CD4-positive, alpha-beta T cell (primary cell): ENCODE data around the gene SHCBP1L. TPM values are rescaled to one million over a fixed set of nuclear protein-coding genes. Genes with fewer than 3 reads are reported as not detected.

ENCODE experiments used
- ATAC-seq: fragments of 200-7000 bp; cut with Tn5 transposase; one replicate; pipeline ENCODE4 v1.10.0; 2022; ENCODE audit warnings: mild to moderate bottlenecking; ENCODE audit not compliant: poor library complexity
- CTCF ChIA-PET: fragments of 350-600 bp; sonication (Branson Sonifier 250); formaldehyde crosslinking; loops from one replicate; lab custom pipeline; 2021; ENCODE audit warnings: antibody characterized with exemption, inconsistent platforms; lab: Charles Lee
- POLR2A ChIA-PET: fragments of 350-600 bp; sonication (Branson Sonifier 250); formaldehyde crosslinking; loops from one replicate; lab custom pipeline; 2021; ENCODE audit warnings: antibody characterized with exemption, inconsistent platforms; lab: Charles Lee
- DNase-seq, 14 experiments: peaks; one replicate each; pipeline ENCODE4 v3.0.0-alpha.2; 2013 to 2020; ENCODE audit warnings: mixed read lengths in 2 of 14
- H3K27ac ChIP-seq, 2 donors: one replicate each; pipeline versions ENCODE4 v1.5.1 to v1.7.0; 2013; ENCODE audit warnings: low read length in 2 of 2, low read depth in 1 of 2, mild to moderate bottlenecking in 1 of 2
- H3K27me3 ChIP-seq, 2 experiments: 1 replicate in 1 of 2; 2 replicates in 1 of 2; pipeline versions ENCODE4 v1.6.1 to v1.7.0; 2013; ENCODE audit warnings: low read length in 2 of 2, control low read depth in 1 of 2, mild to moderate bottlenecking in 1 of 2, moderate library complexity in 1 of 2; ENCODE audit not compliant: insufficient read depth in 2 of 2, control insufficient read depth in 1 of 2
- H3K36me3 ChIP-seq: one replicate; pipeline ENCODE4 v1.6.1; 2013; ENCODE audit warnings: low read length, control low read depth; ENCODE audit not compliant: insufficient read depth
- H3K4me1 ChIP-seq: one replicate; pipeline ENCODE4 v1.6.1; 2013; ENCODE audit warnings: low read length, control low read depth; ENCODE audit not compliant: insufficient read depth
- H3K4me3 ChIP-seq: one replicate; pipeline ENCODE4 v1.5.1; 2013; ENCODE audit warnings: mild to moderate bottlenecking, low read length, moderate library complexity
- H3K9me3 ChIP-seq, 2 experiments: 1 replicate in 1 of 2; 2 replicates in 1 of 2; pipeline versions ENCODE4 v1.6.1 to v1.7.0; 2013; ENCODE audit warnings: low read length in 2 of 2, mild to moderate bottlenecking in 2 of 2, control low read depth in 1 of 2, moderate library complexity in 1 of 2; ENCODE audit not compliant: control insufficient read depth in 1 of 2, insufficient read depth in 1 of 2
- H3K27ac Mint-ChIP-seq: one replicate; pipeline ENCODE4 v1.8.0; 2020; ENCODE audit warnings: mixed read lengths
- H3K27me3 Mint-ChIP-seq: one replicate; pipeline ENCODE4 v1.8.0; 2021; ENCODE audit warnings: mixed read lengths
- H3K36me3 Mint-ChIP-seq: one replicate; pipeline ENCODE4 v1.8.0; 2021; ENCODE audit warnings: low read depth, mixed read lengths
- H3K4me1 Mint-ChIP-seq: one replicate; pipeline ENCODE4 v1.8.0; 2021; ENCODE audit warnings: low read depth, mixed read lengths
- H3K4me3 Mint-ChIP-seq: one replicate; pipeline ENCODE4 v1.8.0; 2020; ENCODE audit warnings: mild to moderate bottlenecking, mixed read lengths
- H3K9me3 Mint-ChIP-seq: one replicate; pipeline ENCODE4 v1.8.0; 2020; ENCODE audit warnings: mixed read lengths
- CTCF ChIP-seq: fragments of 200-600 bp; IDR thresholded peaks from one replicate; pipeline ENCODE4 v1.8.0; 2022; ENCODE audit warnings: antibody characterized with exemption, mild to moderate bottlenecking
- intact Hi-C, 2 experiments: fragments of 100-400 bp; cut with DNase I in 1 of 2; cut with micrococcal nuclease in 1 of 2; formaldehyde crosslinking; loops; one replicate each; pipeline versions ENCODE4 v1.15.1 to v1.9.0; 2023 to 2025; cut with DNase I, micrococcal nuclease
- total RNA-seq, 174 experiments: library from RNA in 2 of 174; stranded (reverse) in 2 of 174; gene quantifications; one replicate each; pipeline ENCODE4 v1.2.3 and lab custom pipeline; 2021 to 2026

SHCBP1L gene
- total RNA-seq, 2 experiments from 2014 or later = not detected

GRCh38 chr1:182877331-182877730, 75.6 kb downstream of the SHCBP1L start:
- ChIA-PET CTCF (no interaction called here), POLR2A (no interaction called here)
- H3K4me3 ChIP-seq = no peak overlapping the region
- no peak overlapping the region for H3K27ac Mint-ChIP-seq
- intact Hi-C loops = no loop called here
- H3K4me1 Mint-ChIP-seq = peaks cover 24% of the 10 kb centered on the region
- DNase-seq (no peak), ATAC-seq (no peak)
- TF ChIP-seq CTCF = no peak
- H3K36me3 Mint-ChIP-seq = peaks cover 100% of the 10 kb centered on the region
- H3K36me3 ChIP-seq = peaks cover 100% of the 10 kb centered on the region
- no peak overlapping the region for H3K4me3 Mint-ChIP-seq
- H3K27ac ChIP-seq = no peak overlapping the region
- H3K9me3 ChIP-seq = no peaks in the 10 kb centered on the region
- H3K9me3 Mint-ChIP-seq = no peaks in the 10 kb centered on the region
- H3K27me3 ChIP-seq = no peaks in the 10 kb centered on the region
- H3K27me3 Mint-ChIP-seq = no peaks in the 10 kb centered on the region
- H3K4me1 ChIP-seq = no peaks in the 10 kb centered on the region

DNA sequence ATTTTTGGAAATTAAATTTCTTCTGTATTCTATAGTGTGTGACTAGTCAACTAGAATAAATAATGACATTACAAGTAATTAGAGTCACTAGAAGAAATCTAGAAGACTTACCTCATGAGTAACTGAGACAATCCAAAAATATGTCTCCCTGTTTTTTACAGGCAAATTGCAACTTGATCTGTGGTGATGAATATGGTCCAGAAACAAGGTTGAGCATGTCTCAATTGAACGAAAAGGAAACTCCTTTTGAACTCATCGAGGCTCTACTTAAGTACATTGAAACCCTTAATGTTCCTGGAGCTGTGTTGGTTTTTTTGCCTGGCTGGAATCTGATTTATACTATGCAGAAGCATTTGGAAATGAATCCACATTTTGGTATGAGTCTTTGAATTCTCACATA, 77.1 kb downstream of the SHCBP1L start:
- no peak for TF ChIP-seq CTCF
- Mint-ChIP-seq H3K9me3 (no peaks in the 10 kb centered on the region), H3K27ac (no peak overlapping the region), H3K36me3 (peaks cover 100% of the 10 kb centered on the region), H3K4me3 (no peak overlapping the region), H3K27me3 (no peaks in the 10 kb centered on the region), H3K4me1 (peaks cover 26% of the 10 kb centered on the region)
- peaks cover 100% of the 10 kb centered on the region for H3K36me3 ChIP-seq
- DNase-seq (no peak), ATAC-seq (no peak)
- no peaks in the 10 kb centered on the region for H3K4me1 ChIP-seq
- H3K27me3 ChIP-seq = no peaks in the 10 kb centered on the region
- no peaks in the 10 kb centered on the region for H3K9me3 ChIP-seq
- intact Hi-C loops = no loop called here
- ChIA-PET POLR2A (interaction anchor here (1.3 kb wide), 1 partner anchor 19 kb away, joined by 3 read pairs; no protein-coding TSS in a partner anchor), CTCF (no interaction called here)
- no peak overlapping the region for H3K27ac ChIP-seq
- H3K4me3 ChIP-seq = no peak overlapping the region

DNA sequence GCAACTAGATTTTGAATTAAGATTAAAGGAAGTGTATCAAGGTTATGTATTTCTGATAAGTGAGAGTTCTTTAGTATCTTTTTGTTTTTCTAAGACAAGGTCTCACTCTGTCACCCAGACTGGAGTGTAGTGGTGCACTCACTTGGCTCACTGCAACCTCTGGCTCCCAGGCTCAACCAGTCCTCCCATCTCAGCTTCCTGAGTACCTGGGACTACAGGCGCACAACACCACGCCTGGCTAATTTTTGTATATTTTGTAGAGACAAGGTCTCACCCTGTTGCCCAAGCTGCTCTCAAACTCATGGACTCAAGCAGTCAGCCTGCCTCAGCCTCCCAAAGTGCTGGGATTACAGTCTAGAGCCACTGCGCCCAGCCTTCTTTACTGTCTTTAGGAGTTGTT, 80.1 kb downstream of the SHCBP1L start:
- intact Hi-C loops = no loop called here
- Histone ChIP-seq H3K4me1 (no peaks in the 10 kb centered on the region), H3K4me3 (no peak overlapping the region), H3K9me3 (no peaks in the 10 kb centered on the region), H3K27ac (no peak overlapping the region), H3K27me3 (no peaks in the 10 kb centered on the region), H3K36me3 (peaks cover 100% of the 10 kb centered on the region)
- no peak for ATAC-seq
- H3K4me1 Mint-ChIP-seq = peaks cover 32% of the 10 kb centered on the region
- ChIA-PET CTCF (no interaction called here), POLR2A (no interaction called here)
- H3K27ac Mint-ChIP-seq = peak overlapping the region; percentile 65
- H3K9me3 Mint-ChIP-seq = no peaks in the 10 kb centered on the region
- no peak for TF ChIP-seq CTCF
- H3K4me3 Mint-ChIP-seq = no peak overlapping the region
- H3K36me3 Mint-ChIP-seq = peaks cover 99% of the 10 kb centered on the region
- no peaks in the 10 kb centered on the region for H3K27me3 Mint-ChIP-seq
- no peak for DNase-seq
